ENCODE data around the gene EEFSEC. TPM values are rescaled to one million over a fixed set of nuclear protein-coding genes. Genes with fewer than 3 reads are reported as not detected.

The EEFSEC gene
- total RNA-seq, 1 experiment from 2014 or later: 37.7 TPM

DNA sequence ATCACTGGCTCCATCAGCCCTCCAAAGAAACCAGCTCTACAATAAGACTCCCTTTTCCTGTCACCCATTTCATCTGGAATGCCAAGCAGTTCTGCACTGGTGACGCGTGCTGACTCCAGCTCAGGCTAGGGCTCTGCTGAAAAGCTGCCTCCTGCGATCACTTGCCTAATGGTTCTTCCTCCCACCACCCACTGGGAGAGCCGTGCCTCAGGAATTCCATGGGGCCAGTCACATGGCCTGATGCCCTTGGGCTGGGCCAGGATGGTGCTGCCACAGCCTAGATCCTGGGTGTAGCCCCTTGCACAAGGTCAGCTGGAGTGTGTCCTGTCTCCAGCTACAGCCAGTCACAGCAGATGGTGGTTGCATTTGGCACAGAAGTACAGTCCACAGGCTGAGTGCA lies 214.5 kb downstream of the EEFSEC start:
- Mint-ChIP-seq H3K4me3 (ENCODE audit: low read depth, unreplicated experiment) (no peak overlapping the region), H3K27ac (ENCODE audit: unreplicated experiment) (no peak overlapping the region), H3K4me1 (ENCODE audit: low read depth, unreplicated experiment) (no peaks in the 10 kb centered on the region), H3K9me3 (ENCODE audit: low read depth, unreplicated experiment) (no peaks in the 10 kb centered on the region), H3K27me3 (ENCODE audit: unreplicated experiment) (no peaks in the 10 kb centered on the region), H3K36me3 (ENCODE audit: insufficient read depth, unreplicated experiment) (no peaks in the 10 kb centered on the region)
- no peak for DNase-seq
- no TSS peak for BruUV-seq (replicated peaks)
- CTCF ChIA-PET: no interaction called here
- intact Hi-C loops (cut with micrococcal nuclease; ENCODE audit: unreplicated experiment): no loop called here
- no peak for TF ChIP-seq CTCF (IDR thresholded peaks at IDR 0.05; ENCODE audit: unreplicated experiment)

DNA sequence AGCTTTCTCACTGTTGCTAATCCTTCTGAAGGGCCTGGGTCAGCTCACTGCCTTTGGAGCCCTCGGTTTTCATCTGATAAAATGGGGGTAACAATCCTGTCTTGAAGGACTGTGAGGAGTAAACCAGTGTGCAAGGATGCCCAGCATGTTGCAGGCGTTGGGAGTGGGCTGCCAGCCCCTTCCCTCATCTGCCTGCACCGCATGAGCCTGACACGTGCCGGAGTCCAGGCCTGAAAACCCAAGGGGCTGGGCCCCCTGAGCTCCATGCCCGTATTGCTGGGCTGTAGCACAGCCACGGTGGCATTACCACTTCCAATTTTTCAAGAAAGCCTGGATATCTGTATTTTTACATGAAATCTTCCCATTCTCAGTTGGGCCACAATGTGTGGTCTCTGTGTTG lies 215.3 kb downstream of the EEFSEC start:
- Mint-ChIP-seq H3K27ac (ENCODE audit: unreplicated experiment) (no peak overlapping the region), H3K9me3 (ENCODE audit: low read depth, unreplicated experiment) (no peaks in the 10 kb centered on the region), H3K4me3 (ENCODE audit: low read depth, unreplicated experiment) (no peak overlapping the region), H3K36me3 (ENCODE audit: insufficient read depth, unreplicated experiment) (no peaks in the 10 kb centered on the region), H3K4me1 (ENCODE audit: low read depth, unreplicated experiment) (no peaks in the 10 kb centered on the region), H3K27me3 (ENCODE audit: unreplicated experiment) (no peaks in the 10 kb centered on the region)
- intact Hi-C loops (cut with micrococcal nuclease; ENCODE audit: unreplicated experiment): no loop called here
- no peak for DNase-seq
- no peak for TF ChIP-seq CTCF (IDR thresholded peaks at IDR 0.05; ENCODE audit: unreplicated experiment)
- no TSS peak for BruUV-seq (replicated peaks)
- CTCF ChIA-PET: no interaction called here

DNA sequence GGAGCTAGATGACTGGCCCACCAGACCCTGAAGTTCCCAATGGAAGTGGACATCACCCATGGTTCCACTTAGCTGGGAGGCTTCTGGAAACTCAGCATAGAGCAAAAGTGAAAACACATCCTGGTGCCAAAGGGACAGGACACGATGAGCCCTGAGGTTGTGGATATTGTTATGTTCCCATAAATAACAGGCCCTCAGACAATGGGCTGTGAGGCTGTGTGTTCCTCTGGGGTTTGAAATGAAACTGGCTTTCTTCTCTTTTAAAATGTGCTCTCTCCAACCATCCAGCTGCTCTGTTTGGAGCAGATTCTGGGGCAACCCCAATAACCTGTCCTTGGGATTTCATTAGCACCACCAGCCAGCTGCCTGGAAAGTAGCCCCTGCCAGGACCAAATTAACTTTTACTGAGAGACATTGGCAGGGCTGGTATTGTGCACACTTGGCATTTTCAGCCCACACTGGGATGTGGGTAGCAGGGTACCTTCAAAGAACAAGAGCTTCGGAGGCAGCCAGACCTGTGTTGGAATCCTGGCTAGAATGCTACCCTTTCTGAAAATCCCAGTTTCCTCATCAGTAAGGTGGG lies 215.9 kb downstream of the EEFSEC start:
- no peak for DNase-seq
- Mint-ChIP-seq H3K27ac (ENCODE audit: unreplicated experiment) (no peak overlapping the region), H3K9me3 (ENCODE audit: low read depth, unreplicated experiment) (no peaks in the 10 kb centered on the region), H3K36me3 (ENCODE audit: insufficient read depth, unreplicated experiment) (no peaks in the 10 kb centered on the region), H3K4me1 (ENCODE audit: low read depth, unreplicated experiment) (no peaks in the 10 kb centered on the region), H3K4me3 (ENCODE audit: low read depth, unreplicated experiment) (no peak overlapping the region), H3K27me3 (ENCODE audit: unreplicated experiment) (no peaks in the 10 kb centered on the region)
- CTCF ChIA-PET: no interaction called here
- intact Hi-C loops (cut with micrococcal nuclease; ENCODE audit: unreplicated experiment): no loop called here
- TF ChIP-seq CTCF (IDR thresholded peaks at IDR 0.05; ENCODE audit: unreplicated experiment): no peak
- no TSS peak for BruUV-seq (replicated peaks)

DNA sequence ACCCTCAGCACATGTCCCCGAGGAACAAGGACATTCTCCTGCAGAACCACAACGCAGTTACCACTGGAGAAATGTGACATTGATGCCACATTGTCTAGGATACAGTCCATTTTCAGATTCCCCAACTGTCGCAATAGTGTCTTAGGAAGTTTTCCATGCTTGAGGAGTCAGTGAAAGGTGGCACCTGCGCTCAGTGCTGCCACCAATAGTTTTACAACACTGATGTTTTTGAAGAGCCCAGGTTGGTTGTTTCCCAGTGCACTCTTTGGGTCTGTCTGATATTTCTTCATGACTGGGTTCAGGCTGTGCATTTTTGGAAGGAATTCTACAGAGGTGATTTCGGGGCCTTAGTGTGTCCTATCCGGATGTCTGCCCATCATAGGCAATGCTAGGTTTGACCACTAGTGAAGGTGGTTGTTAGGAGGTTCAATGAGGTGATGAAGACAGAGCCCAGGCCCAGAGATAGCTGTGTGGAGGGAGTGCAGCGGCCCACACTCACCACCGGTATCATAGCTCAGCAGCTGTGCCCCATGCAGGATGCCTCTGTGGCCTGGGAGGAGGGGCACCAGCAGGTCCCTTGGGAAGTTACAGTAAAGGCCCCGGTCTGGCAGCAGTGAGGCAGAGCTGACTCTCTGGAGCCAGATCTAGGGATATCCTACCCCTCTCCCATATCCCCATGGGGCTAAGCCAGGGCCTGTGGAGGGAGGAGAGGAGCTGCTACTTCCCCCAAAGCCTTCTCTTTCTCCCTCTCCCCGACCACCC lies 216.8 kb downstream of the EEFSEC start:
- no peak overlapping the region for H3K27ac Mint-ChIP-seq (ENCODE audit: unreplicated experiment)
- no TSS peak for BruUV-seq (replicated peaks)
- no peak for DNase-seq
- no peaks in the 10 kb centered on the region for H3K27me3 Mint-ChIP-seq (ENCODE audit: unreplicated experiment)
- H3K4me1 Mint-ChIP-seq (ENCODE audit: low read depth, unreplicated experiment): no peaks in the 10 kb centered on the region
- no peak overlapping the region for H3K4me3 Mint-ChIP-seq (ENCODE audit: low read depth, unreplicated experiment)
- TF ChIP-seq CTCF (IDR thresholded peaks at IDR 0.05; ENCODE audit: unreplicated experiment): no peak
- intact Hi-C loops (cut with micrococcal nuclease; ENCODE audit: unreplicated experiment): no loop called here
- H3K36me3 Mint-ChIP-seq (ENCODE audit: insufficient read depth, unreplicated experiment): no peaks in the 10 kb centered on the region
- no peaks in the 10 kb centered on the region for H3K9me3 Mint-ChIP-seq (ENCODE audit: low read depth, unreplicated experiment)
- CTCF ChIA-PET: interaction anchor here (0.9 kb wide), 1 partner anchor 10 kb away, joined by 3 read pairs; no protein-coding TSS in a partner anchor

Measured in Calu3 (cell line).